Activated T-helper 1 cell treated with anti-CD3 and anti-CD28 coated beads, Interleukin-2, amount 50 U/mL, for 16 hours (primary cell): Measurements from ENCODE around the gene RGS1.

Source experiments
- DNase-seq, 2 donors: peaks; one replicate each; pipeline ENCODE4 v3.0.0-alpha.2; 2020; ENCODE audit warnings: low read depth in 1 of 2, low spot score in 1 of 2

RGS1 gene, protein sequence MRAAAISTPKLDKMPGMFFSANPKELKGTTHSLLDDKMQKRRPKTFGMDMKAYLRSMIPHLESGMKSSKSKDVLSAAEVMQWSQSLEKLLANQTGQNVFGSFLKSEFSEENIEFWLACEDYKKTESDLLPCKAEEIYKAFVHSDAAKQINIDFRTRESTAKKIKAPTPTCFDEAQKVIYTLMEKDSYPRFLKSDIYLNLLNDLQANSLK

DNA sequence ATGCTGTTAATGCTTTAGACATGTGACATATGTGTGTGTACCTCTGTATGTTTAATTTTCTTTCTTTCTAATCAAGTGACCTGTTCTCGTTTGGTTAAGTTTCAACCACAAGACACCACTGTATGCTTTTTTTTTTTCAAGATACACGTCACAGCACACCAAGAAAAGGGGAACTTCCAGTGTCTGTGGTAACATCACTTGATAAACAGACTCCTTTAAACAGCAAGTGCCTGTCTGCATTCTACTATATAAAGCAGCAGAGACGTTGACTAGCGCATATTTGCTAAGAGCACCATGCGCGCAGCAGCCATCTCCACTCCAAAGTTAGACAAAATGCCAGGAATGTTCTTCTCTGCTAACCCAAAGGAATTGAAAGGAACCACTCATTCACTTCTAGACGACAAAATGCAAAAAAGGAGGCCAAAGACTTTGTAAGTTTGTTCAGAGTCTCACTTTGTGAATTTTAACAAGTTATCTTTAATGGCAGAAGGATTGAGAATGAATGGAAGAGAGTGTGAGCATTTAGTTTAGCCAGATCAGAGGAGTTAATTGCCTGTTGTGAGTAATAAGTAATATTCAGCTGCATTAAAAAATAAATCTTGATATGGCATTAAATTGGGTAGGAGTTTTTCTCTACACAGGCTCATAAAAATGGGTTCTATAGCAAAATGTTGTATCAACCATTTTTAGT is at the start of gene RGS1:
RGS1 (plus strand) TSS at position 275 of the 691 bp plus-strand sequence; CDS start at position 295, 20 bp downstream.
- peak; percentile 18 to 44 for DNase-seq

DNA sequence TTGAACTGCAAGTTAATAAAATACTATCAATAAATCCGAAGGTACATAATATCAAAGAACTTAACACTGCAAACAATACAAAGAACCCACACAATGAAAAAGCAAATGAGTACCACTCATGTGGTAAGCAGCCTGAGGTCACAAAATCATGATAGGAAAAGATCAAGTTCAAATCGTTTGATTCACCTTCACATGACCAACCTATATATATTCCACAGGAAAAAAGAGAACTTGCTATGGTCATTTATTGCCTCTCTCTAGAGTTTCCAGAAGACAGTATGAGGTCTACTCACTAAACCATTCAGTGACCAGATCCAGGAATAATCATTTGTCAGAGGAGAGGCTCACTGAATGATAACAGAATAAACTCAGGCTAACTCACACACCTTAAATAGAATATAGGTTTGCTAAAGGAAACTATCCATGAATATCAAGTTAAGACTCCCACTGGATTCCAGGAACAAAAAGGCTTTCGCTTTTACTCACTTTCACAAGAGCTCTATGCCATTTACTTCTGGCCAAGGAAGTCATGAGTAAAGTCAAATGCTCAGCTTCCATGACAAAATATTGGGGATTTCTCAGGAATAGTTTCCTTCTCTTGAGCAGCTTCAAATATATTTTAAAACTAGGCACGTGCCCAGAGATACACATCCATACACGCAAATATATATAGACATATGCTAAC is 48.3 kb upstream of the RGS1 start:
- no peak for DNase-seq

DNA sequence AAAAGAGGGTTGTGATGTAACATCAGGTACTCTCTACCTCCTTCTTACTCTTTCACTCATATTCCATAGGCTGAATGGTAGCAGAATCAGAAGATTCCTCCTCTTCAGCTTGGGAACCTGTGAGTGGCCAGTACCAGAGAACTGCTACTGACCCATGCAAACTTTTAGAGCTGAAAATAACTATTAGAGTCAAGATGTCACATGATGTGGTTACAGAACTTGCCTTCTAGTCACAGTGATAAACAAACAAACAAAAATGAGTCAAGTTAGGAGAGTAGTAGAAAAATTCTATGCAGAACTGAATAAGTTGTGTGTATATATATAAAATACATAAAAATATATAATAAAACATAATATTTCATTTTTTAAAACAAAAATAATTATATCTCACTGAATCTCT is 47.6 kb upstream of the RGS1 start:
- no peak for DNase-seq

DNA sequence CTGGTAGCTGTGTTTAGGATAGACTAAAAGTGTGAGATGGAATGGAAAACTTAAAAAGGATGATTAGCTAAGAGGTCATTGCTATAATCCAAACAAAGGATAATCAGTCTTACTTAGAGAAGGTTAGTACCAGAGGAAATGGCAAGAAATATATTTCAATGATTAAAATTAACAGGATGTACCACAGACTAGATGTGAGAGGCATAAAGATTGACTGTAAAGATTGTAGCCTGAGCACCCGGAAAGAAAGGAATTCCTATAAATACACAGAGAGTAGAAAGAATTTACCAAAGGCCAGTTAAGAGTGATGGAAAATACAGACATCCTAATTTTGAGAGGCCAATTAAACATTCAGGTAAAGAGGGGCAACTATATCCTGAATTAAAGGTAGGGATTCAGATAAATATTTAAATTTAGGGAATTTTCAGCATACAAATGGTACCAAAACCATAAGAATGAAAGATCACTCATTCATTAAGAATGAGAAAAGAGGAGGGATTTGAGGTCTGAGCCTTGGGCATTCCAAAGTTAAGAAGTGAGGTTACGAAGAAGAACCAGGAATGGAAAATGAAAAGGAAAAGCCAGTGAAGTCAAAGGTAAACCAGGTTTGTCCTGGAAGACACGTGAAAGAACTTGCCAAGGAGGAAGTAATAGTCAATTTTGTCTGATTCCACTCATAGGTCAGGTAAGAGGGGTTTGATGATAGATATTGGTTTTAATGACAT is 46.4 kb upstream of the RGS1 start:
- DNase-seq: no peak

DNA sequence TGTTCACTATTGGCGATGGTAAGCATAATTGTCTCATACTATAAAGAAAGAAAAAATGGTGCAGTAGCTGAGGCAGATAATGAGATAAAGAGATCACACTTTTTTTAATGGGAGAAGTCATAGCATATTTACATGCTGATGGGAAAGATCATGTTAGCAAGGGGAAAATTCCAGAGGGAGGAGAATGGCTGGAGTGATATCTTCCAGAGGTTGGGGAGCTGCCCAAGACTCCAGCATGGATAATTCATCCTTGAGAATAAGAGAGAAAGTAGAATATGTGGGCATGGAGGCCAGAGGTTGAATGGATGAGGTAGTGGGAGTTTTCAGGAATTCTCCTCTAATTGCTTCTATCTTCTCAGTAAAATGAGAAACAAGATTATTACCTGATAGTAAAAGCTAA is 45.8 kb upstream of the RGS1 start:
- DNase-seq: no peak

DNA sequence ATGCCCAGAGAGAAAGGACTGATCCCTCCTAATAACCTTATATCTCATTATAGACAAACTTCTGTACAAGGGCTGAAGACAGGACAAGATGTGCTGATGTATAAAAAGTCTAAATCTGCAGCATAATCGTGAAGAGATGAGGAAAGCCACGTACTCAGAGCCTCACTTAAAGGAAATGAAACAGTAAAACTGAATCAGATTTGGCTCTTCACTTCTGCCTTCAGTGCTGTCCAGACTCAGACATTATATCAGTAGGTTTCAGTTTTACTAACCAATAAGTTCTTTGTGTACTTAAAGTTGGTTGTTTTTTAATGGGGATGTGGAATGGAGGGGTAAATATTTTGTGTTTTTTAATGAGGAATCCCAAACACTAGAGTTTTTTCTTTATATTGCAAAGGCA is 45.3 kb upstream of the RGS1 start:
- no peak for DNase-seq

DNA sequence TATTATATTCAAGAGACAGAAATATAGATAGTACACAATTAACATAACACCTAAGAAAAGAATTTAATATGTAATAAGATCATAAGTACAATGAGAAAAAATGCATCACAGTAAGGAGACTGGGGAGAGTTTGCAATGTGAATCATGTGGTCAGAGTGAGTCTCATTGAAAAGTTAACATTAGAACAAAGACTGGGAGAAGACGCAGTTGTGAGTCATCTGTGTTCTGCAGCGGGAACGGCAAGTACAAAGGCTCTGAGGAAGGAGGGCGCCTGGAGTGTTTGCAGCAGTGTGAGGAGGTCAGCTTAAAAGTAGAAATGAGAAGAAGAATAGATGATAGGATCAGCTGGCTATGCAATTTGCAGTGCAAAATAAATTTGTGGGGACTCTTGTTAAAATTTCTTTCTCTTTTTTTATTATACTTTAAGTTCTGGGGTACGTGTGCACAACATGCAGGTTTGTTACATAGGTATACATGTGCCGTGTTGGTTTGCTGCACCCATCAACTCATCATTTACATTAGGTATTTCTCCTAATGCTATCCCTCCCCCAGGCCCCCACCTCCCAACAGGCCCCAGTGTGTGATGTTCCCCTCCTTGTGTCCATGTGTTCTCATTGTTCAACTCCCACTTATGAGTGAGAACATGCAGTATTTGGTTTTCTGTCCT is 44.4 kb upstream of the RGS1 start:
- peak in 1 of 2 donors; percentile 10 for DNase-seq

DNA sequence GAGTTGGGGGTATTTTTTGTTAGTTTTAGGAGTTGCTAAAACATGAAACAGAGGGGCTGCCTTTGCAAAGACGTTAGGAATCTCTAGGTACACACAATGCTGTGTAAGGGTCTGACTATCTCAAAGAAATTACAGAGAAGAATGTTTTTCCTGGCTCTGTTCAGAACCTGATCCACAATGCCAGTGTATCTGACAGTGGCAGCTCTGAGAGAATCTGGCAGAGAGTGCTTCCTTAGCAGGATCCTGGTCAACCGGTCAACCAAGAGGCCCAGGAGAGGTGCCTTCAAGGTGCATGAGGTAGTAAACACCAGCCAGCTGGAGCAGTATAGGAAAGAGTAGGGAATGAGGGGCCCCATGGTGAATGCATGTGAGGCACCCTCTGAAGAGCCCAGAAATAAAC is 40.9 kb upstream of the RGS1 start:
- DNase-seq: no peak

DNA sequence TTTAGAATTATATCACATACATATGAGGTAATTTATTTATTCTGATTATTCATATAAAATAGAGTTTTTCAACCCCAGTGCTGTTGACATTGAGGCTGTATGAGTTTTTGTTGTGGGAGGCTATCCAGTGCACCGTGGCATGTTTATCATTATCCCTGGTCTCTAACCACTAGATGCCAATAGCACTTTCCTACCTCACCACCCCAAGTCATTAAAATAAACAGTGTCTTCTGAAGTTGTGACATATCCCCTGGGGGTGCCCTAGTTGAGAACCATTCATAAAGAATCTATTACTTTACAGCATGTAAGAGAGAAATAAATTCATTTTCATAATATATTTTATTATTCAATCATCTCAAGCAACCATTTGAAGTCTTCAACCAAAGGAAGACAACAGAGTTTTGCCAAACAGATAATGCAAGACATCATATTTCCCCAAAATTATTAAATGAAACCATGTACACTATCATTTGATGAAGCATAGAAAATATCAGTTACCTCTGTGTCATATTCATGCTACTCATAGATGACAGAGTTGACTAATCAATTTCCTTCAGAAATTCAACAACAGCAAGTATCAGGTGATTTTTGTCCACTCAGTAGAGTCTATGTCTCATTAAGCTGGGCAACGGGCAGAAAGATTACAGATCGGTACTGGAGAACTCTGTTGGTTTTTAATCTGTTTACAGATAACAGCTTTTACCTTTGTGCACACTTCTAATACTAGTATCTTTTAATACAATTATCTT is 39.5 kb upstream of the RGS1 start:
- no peak for DNase-seq

DNA sequence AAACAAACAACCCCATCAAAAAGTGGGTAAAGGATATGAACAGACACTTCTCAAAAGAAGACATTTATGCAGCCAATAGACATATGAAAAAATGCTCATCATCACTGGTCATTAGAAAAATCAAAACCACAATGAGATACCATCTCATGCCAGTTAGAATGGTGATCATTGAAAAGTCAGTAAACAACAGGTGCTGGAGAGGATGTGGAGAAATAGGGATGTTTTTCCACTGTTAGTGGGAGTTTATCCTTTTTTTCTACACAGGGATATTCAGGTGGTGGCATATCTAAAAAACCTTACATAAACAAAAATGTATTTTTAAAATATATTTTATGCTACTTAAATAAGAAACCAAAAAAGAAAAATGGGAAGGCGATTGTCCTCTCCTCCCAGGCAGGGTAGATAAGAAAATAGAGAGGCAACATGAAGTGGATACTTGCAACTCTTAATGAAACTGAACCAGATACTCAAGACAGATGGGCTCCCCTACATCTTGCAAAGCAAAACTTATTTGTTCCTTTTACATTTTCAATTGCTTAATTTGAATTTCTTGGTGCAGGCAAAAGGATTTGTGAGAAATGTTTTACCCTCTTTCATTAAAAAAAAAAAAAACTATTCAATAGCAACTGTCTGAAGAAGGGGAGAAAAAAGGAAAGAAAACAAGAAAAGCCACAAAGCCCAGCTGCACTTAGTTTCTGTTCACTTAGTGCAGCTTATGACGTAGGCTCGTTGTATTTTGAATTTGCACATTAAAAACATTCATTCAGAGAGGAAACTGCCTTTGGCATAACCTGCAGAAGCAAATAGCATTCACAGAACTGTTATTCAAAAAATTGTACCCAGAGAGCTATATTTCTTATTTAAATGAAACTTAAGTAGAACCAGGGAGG is 36.9 kb upstream of the RGS1 start:
- DNase-seq: no peak

DNA sequence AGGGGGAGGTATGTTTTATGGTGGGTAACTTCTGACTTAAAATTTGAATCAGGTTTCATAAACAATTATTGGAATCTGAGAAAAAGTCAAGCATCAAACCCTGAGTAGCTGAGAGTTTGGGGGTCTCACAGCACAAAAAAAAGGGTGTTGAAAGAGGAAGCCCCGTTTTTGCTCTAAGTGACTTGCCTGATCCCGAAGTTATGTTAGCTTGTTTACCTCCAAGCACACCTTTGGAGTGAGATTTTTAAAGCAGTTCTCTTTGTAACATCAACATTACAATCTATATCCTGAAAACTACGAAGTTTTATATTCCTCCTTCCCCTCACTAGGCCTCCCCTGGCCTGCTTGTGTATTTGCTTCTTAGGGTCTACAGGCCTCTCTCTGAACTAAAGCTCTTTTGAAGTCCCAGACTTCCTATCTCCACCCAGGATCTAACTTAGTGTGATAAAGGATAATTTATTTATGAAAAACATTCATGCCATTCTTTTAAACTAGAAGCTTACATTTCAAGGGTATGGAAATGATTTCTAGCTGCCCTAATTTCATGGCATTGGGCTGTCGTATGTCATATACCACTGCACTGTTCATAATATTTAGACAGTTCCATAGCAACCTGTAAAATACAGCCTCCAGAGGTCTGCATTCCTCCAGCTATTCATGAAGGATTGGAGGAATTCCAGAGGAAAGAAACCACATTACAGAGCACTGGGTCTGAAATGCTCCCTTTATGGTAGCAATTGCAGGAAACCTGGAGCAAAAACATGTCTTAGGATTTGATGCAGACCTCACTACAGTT is 36.1 kb upstream of the RGS1 start:
- DNase-seq: no peak

DNA sequence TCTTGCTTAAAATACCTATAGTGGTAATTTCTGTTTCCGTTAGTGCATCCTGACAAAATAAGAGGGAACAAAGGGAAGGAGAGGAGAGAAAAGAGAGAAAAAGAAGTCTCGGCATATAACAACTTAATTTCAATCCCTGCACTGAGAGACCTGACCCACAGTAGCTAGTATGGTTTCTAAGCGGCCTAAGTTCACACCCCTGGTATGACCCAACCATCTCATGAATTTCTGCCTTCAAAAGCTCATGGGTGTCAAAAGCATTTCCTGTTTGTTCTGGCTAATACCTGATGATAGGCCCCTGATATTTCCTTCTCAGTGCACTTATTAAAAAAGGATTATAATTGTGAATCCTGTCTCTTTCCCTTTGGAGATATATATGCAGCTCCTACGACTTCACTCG is 32.1 kb upstream of the RGS1 start:
- no peak for DNase-seq

DNA sequence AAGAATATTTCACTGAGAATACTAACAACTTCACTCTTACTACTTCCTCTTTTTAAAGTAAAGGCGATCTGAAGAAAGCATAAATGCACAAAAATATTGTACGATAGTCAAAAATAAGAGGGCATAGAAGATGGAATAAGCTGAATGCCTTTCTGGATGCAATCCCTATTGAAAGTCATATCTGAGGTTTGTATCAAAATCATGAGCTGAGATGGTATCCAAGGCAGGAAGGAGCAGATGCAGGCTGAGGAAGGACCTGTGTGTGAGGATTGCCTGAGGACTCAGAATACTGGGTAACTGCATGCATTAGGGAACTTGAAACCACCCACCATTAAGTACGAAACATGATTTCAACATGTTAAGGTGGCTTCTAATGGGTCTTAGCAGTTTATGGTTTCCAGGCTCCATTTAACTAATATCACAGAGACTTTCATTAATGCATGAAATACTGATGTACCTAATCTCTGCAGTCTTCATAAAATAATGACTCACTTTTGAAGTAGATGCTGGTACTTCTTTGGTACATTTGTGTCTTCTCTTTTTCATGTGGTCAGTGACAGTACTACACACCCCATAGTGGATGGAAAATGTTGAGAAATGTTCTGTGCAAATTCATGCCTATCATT is 29.6 kb upstream of the RGS1 start:
- no peak for DNase-seq

DNA sequence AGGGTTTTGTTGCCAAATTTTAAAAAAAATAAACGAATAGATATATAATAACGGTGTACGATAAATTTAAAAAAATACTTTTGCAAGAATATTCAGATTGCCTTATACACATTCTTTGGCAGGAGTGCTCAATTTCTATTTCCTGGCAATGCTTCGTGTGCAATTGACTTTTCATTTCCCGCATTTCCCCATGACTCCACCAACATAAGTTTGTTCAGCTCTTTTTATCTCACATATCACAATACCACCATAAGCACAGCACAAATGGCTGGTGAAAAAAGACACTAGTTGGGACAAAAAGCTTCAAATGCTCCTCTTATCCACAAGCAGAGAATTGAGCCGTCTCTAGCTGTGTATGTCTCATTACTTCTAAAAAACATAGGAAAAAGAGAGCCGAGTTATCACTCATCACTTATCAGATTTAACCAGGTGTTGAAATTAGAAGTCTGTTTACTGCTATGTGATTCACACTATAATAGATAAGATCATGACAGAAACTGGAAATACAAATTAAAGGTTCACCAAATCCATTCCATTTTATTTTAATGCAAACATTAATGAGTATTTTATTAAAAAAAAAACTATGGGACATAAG is 28.9 kb upstream of the RGS1 start:
- DNase-seq: no peak

DNA sequence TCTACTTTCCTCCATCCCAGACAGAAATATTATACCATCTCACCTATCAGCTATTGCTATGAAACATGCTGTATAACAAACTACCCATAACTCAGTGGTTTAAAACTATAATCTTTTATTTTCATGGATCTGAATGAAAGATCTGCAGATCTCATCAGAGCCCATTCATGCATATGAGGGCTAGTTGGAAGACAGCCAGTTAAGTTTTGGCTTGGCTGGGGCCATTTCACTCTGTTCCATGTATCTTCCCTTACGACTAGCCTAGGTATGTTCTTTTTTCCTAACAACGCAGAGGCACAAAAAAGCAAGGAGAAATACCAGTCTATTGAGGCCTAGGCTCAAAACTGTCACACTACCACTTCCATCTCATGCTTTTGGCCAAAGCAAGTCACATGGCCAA is 28.1 kb upstream of the RGS1 start:
- no peak for DNase-seq

DNA sequence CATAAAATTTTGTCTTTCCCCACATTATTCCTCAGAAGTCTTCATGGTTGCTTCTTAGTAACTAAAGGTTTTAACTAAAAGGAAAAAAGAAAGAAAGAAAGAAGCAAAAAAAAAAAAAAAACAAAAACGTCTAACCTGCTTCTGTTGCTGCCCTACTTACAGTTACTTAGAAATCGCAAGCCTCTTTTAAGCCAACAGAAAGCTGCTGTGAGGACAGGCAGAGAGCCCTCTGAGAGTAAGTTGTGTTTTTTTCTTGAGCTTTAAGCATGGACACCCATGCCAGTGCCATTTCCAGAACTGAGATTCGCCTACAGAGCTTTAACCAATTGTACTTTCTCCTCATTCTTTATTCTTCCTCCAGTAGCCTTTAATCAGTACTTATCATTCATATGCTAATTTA is 25.6 kb upstream of the RGS1 start:
- DNase-seq: no peak

DNA sequence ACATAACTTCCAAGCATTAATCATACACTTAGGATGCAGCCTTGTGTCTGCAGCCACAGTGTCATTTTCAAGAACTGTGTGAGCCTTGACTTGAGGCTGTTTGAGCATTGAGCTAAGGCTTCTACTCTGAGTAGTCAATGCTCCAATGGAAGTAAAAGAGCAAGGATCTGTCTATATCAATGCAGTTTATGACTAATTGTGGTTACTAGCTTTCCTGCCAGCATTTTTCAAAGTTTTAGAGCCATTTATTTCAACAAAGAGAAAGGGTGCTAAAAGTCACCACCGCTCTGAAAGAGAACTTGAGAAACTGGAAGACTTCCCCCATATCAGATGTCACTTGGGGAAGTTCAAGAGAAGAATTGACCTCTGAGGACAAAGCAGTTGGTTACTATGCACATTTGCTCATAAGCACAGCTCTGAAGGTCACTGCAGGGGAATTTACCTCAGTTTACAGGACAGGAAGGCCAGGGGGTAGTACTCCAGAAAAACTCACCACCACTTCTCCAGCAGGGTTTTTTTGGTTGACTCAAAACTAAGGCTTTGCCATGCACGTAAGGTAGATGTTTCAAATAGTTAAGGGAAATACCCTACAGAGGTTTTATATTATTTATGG is 24.5 kb upstream of the RGS1 start:
- no peak for DNase-seq
